ENCODE results near the gene FRMD4A.
"Not testable (repeated sequence)": the region's sequence is repeated elsewhere in the genome, so short reads cannot be mapped to it uniquely, and the experiment has no call there.

The FRMD4A gene

DNA sequence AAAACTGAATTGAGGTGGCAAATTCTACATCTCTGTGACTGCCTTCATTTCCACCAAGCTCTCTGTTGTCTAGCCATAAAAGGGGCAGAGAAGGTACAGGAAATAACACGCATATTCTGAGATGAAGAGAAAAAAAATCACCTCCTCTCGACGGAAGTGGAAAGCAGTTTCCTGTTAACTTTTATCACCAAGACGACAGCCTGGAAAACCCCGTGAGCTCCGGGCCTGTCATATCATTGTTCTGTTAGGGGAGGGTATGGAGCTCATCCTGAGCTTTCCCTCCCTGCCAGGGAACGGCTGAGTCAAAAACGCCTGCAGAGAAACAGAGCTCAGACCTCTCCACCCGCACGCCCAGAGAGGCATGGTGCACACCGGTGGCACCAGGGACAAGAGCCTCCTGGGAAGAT lies 543.7 kb downstream of the FRMD4A start:
- peak; percentile 48 to 58 for DNase-seq (ENCODE audit: low read depth in 2 of 2)

DNA sequence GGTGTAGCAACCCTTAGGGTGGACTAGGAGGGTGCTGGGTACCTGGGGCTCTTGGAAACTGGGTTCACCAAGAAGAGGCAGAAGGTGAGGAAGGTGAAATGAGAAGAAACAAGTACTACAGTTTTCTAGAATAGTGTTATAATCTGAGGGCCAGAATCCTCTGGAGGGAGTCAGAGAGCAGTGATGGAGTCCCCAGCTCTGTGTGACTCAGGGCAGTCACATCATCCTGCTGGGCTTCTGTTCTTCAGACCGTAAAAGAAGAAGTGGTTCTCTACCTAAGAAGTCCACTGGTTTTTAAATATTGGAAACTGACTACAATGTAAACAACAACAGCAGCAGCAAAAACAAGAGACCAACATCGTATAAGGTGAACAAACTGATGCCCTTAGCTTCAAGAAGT lies 546.7 kb downstream of the FRMD4A start:
- no peak for DNase-seq (ENCODE audit: low read depth in 2 of 2)

DNA sequence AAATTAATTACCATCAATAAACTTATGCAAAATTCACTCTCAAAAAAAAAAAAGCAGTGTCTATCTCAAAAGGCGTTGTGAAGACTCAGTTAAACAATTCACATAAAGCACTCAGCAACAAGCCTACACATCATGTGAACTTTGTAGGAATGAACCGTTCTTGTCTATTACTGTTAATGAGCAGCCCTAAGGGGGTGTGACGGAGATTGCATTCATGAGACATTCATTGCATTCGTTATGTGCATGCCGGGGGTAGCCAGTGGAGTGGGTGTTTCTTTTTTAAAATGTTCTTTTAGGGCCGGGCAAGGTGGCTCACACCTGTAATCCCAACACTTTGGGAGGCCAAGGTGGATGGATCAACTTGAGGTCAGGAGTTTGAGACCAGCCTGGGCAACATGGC lies 551.0 kb downstream of the FRMD4A start:
- DNase-seq (ENCODE audit: low read depth in 2 of 2) = no peak

DNA sequence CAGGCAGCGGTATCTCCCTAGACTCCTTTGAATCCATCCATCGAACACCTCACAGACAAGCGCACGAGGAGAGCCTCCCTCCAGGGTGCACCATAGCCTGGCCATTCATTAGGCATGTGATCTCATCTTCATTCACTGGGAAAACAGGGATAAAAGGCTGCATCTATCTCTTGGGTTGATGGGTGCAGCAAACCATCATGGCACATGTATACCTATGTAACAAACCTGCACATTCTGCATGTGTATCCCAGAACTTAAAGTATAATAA lies 552.1 kb downstream of the FRMD4A start:
- DNase-seq (ENCODE audit: low read depth in 2 of 2) = not testable (repeated sequence)

DNA sequence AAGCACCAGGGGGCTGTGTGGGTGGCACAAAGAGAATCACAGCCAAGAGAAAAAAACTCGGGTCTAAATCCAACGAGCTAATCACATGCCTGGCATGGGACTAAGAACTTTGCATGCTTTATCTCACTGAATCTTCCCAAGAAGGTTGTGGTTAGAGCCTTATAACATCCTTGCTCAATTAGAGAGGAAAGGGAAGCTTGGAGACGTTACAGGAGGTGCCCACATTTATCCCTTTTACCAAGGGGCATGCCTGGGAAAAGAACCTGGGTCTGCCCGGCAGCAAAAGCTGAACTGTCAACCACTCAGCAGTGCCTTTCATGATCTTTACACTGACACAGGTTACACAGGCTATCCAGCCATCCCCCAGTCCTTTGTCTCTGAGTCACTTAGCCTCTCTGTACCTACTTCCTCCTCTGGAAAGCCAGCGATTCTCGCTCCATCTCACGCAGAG lies 553.8 kb downstream of the FRMD4A start:
- no peak for DNase-seq (ENCODE audit: low read depth in 2 of 2)

DNA sequence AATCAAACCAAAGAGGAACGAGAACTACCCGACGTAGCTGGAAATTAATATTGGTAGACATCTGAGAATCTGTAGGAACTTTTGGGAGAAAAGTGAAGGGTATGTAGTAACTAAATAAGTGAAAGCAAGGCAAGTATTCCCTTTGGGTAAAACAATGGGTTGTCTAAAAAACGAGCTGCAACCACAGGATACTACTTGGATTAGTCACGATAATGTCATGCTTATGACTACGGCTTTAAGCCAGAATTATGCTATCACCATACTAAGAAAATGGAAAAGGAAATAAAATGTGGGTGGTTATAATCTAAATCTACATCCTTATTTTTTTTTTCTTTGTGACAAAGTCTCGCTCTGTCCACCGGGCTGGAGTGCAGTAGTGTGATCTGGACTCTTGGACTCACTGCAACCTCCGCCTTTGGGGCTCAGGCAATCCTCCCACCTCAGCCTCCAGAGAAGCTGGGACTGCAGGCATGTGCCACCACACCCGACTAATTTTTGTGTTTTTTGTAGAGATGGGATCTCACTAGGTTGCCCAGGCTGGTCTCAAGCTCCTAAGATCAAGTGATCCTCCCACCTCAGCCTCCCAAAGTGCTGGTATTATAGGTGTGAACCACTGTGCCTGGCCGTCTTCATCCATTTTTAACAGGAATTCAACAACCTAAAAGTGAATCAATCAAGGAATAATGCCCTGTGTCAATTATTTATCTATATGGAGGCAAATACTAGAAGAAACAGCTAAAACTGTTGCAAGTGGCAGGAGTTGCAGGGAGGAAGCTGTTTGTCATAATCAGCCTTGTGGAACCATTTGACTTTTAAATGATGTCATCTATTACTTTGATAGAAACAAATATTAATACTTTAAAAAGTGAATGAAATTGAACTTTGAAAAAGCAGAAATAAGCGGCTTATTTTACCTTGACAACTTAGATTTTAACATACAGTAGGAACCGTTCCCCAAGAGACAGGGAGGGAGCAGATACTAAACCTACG lies 554.6 kb downstream of the FRMD4A start:
- DNase-seq (ENCODE audit: low read depth in 2 of 2) = no peak

DNA sequence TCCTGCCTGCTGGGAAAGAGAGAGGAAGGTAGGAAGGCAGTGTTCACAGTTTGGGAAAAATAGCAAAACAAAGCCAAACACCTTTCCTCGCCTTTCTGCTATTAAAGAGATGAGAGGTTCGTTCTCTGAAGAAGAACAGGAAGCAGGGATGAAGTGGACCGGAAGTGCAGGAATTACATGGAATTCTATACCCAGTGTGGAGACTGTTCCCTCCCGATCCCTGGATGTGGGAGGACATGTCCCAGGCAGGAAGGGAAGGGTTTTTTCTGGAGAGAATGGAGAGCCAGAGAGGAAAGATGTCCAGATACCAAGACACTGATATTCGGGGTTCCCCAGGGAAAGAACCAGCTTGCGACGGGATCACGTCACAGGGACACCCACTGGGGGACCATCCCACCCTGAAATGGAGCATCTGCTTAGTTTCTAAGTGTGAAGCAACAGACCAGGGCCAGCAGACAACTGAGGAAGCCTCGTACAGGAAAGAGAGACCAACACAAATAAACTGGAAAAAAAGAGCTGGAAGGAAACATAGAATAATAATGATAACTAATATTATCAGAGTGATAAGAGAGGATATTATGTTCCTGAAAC lies 556.3 kb downstream of the FRMD4A start:
- DNase-seq (ENCODE audit: low read depth in 2 of 2) = no peak

DNA sequence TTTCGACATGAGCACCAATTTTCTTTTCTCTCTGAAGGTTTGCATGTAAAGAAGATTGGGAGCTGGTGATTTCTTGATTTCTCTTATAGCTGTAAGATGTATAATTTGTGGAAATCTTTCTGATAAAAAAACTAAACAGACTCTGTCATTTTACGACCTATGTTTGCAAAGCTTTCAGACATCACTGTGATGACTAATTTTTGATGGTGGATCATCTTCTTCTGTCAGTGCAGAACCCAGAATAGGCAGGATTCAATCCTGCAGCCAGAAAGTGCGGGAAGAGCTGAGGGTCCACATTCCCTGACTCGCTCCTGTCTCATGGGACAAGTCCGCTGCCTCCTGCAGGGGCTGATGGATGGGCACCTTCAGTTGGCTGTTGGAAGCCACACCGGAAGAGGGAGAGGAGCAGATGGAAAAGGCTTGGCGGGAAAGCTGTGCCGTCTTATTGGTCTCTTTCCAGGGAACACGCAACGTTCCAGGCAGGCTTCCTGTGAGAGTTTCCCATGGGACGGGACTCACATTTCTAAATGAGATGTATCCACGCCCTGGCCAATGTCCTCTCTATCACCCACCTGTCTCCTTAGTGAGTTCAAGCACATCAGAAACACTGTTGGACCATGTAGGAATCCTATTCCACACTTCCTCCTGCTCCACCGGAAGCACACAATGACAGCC lies 557.1 kb downstream of the FRMD4A start:
- DNase-seq (ENCODE audit: low read depth in 2 of 2) = no peak

DNA sequence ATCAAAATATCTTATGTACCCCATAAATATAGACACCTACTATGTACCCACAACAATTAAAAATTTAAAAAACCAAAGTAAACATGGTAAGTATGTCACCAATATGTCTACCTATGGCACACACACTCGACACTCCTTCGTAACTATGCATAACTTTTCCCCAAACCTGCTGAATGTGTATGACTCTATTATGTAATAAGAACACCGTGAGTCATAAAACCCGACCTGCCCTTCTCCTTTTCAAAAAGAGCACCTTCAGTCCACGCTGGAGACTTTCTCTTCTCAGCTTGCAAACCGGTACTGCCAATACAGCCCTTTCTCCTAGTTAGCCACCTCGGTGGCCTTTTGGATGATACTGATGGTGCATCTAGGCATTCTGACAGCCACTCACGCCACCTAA lies 557.7 kb downstream of the FRMD4A start:
- DNase-seq (ENCODE audit: low read depth in 2 of 2) = no peak

DNA sequence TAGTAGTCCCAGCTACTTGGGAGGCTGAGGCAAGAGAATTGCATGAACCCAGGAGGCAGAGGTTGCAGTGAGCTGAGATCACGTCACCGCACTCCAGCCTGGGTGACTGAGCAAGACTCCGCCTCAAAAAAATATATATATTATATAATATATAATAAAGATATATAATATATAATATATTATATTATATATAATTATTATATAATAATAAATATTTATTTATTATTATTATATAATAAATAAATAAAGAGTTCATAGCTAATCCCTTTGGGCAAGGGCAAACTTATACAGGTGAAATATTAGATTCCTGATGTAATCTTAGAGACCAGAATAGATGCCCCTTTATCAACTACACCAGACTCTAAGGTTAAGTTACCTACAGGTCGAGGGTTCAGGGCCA lies 558.7 kb downstream of the FRMD4A start:
- no peak for DNase-seq (ENCODE audit: low read depth in 2 of 2)

DNA sequence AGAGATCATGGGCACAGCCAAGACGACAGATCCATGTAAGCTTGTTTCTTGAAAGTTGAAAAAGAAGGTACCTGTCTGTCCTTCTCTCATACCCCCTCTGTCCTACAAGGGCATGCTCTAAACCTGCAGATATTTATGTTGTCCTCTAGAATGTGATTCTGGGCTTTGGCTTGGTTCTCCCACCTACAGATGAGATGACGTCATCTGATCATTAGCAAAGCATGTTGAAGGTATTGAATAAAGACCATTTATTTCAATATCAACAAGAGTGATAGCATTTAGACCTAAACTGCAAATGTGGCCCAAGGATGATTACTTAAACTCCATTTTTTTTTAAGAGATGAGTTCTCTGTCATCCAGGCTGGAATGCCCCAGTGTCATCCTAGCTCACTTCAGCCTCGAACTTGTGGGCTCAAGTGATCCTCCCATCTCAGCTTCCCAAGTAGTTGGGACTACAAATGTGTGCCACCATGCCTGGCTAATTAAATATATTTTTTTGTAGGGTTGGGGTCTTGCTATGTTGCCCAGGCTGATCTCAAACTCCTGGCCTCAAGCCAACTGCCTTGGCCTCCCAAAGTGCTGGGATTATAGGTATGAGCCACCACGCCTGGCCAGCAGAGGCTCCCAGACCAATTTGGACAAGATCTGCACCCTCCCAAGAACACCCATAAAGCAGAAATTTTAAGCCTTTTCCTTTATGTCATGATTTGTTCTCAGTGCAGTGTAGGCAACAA lies 559.8 kb downstream of the FRMD4A start:
- no peak for DNase-seq (ENCODE audit: low read depth in 2 of 2)

DNA sequence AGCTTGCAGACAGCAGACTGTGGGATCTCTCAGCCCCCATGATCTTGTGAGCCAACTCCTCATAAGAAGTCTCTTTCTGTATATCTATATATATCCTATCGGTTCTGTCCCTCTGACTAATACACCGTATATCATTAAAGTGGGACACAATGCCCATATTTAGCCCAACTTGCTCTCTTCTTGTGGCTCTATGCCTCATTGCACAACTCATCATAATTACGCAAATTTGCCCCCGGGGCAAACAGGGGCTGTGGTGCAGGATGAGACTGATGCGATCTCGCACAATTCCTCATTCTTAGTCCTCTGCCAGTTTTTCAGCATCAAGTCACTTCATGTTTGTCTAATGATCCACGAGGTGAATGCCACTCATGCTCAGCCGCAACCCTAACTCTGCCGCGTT lies 560.8 kb downstream of the FRMD4A start:
- DNase-seq (ENCODE audit: low read depth in 2 of 2) = no peak

DNA sequence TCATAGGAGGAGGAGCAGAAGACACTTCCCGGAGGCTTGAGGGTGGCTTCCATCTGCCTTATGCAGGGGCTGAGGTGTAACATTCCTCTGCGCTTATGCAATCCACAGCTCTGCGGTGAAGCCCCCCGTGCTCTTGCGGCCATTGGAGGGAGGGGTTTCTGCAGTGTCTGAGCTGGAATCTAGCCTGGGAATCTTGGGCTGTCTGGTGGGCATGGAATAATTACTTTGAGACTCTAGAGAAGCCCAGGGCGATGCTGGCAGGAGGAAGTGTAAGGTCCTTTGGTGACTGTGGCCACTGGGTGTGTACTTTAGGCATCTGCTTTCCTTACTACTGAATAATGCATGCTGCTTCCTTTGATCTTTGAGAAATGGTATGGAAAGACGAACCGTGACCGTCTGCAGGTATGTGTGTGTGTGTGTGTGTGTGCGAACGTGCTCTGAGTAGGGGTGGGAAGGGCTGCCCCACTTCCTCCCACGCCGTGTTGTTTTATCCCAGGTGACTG lies 563.0 kb downstream of the FRMD4A start:
- no peak for DNase-seq (ENCODE audit: low read depth in 2 of 2)

DNA sequence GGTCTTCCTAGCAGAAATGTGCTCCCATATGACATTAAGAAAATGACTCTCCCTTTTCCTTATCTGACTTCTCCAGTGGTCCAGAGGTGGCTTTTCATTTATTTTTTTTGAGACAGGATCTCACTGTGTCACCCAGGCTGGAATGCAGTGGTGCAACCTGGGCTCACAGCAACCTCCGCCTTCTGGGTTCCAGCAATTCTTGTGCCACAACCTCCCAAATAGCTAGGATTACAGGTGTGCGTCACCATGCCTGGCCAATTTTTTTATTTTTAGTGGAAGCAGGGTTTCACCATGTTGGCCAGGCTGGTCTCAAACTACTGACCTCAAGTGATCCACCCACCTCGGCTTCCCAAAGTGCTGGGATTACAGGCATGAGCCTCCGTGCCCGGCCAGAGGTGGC lies 563.6 kb downstream of the FRMD4A start:
- not testable (repeated sequence) for DNase-seq (ENCODE audit: low read depth in 2 of 2)

DNA sequence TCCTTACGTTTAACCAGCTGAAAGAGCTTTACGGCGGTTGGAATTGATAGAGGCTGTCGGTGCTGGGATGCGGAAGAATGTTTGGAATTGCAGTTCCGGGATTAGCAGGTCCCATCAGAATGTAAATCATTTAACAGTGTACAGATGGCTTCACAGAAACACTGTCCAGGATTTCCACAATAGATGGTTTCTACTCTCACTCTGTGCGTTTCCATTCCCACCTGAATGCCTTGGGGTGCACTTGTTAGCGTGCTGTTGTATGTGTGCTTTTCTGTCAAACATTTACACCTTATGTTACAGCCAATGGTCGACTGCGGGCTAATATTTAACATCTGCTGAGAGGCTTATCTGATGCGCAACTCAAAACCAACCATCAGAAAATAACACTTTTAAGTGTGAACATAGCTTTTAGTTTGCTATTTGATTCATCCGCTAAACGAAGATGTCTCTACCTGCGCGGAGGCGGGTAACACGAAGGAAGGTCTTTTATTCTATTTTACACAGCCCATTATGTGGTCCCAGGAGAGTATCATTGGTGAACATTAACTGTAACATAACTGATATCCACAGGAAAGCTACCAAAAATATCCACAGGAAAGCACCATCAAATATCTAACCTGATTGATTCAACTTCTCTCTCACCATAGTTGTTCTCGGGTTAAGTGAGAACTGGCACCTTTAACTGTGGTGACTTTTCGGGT lies 564.9 kb downstream of the FRMD4A start:
- no peak for DNase-seq (ENCODE audit: low read depth in 2 of 2)

DNA sequence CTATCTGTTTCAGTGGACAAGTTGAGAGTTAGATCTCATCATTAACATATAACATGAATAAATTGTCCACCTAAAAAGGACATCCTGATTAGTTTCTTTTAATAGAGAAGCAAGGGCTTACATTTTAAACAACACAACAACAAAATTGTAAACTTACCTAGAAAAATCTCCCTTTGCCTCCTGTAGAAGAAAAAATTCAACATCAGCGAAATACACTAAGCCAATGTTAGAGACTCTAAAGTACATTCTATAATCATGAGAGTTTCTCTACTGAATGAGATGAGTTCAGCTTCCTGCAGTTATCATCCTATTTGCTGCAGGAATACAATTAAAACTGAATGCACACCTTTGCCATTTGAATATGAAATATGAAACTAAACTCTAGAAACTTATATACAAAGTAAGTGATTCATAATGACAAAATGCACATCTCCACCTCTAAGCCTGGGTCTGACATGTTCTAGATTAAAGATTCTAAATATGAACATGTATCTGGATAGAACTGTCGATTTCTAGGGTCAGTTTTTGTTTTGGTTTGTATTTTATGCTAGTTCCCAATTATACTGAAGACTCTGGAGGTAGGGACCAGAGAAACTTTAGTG lies 569.1 kb downstream of the FRMD4A start:
- no peak for DNase-seq (ENCODE audit: low read depth in 2 of 2)

DNA sequence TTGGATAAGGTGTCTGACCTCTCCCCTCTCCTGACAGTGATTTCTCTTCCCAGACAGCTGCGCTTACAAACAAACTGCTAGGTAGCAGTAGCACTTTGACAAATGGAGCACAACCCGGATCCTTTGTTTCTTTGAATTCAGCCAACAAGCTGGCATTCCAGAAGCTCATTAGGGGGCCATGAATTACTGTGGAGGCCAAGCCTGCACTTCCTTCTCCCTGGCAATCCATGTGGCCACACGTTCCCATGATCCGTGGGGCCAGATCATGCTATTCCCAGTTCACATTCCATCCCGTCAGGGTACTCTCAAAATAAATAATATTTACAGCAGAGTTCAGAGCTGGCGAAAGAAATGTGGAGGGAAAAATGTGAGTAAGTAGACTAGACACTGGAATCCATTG lies 571.6 kb downstream of the FRMD4A start:
- no peak for DNase-seq (ENCODE audit: low read depth in 2 of 2)

DNA sequence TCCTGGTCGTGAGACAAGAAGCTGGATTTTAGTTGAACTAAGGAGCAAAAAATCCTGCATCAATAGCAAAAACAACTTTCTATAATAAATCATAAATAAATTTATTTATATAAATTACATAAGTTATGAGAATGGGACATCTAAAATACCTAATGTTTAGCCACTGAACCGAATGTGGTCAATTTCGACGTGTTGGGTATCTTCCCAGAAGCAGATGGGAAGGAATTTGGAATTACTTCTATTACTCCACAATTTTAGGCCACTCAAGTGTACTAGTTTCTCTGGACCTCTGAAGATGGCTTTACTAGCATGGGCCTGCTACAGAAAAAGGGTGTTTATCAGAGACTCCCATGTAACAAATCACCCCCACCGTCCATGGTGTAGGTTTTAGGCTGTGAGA lies 572.0 kb downstream of the FRMD4A start:
- DNase-seq (ENCODE audit: low read depth in 2 of 2) = no peak

DNA sequence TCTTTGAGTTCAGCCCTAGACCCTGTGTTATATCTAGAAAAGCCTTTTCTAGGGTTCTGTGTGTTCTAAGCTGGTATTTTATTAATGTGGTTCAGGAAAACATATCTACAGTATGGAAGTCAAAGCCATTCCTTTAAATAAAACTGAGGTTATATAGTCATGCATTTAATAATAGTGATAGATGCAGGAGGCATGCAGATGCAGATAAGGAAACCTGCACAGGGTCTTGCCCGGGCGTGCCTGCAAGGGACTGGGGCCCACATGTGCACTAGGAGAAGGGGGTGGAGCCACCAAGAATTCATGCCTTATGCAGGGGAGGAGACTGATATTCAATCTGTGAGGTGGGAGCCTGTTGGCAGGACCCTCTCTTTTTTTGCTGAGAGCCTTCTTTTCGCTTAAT lies 572.4 kb downstream of the FRMD4A start:
- DNase-seq (ENCODE audit: low read depth in 2 of 2) = no peak

DNA sequence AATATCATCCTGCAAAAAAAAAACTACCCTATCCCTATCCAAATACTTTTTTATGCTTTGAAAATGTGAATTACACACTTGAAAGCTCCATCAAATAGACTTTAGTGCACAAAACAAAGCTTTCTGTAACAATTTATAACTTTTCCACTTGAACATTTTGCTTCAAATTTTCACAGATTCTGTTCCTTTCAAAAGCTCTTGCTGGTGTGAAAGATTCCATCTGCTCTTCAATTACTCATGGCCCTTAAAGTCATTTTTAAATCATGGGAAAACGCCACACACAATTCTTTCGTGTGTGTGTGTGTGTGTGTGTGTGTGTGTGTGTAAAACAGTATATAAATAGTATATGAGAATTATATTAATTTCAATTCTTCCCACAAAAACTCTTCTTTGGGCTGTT lies 576.4 kb downstream of the FRMD4A start:
- DNase-seq (ENCODE audit: low read depth in 2 of 2) = no peak

DNA sequence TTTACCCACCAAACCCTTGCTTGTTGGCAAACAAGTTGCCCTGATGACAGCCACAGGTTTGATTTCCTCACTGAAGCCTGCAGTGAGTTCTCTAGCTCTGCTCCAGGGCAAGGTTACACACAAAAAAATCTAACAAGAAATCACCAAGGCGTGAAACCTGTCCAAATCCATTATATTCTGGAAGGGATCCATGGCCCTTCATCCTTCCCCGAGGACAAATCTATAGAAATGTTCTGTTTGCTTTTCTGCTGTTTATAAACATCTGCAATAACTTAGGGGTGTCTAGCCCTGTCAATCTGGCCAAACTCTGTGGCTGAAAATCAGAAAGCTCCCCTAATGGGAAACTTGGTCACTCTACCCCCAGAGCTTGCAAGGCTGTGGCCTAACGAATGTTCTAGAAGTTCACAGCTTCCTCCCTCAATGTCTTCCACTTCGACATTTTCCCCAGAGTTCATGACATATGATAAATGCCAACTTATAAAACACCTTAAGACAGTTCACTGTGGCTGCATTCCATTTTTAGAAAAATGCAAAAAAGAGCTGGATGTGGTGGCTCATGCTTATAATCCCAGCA lies 579.4 kb downstream of the FRMD4A start:
- no peak for DNase-seq (ENCODE audit: low read depth in 2 of 2)
